Gastroesophageal sphincter (tissue), 4 donors: ENCODE data around the gene FZD10. TPM values are rescaled to one million over a fixed set of nuclear protein-coding genes. Genes with fewer than 3 reads are reported as not detected.

Experiments used
- ATAC-seq: fragments of 150-250 bp; one replicate; pipeline ENCODE4 v1.9.1; 2016; ENCODE audit warnings: mild to moderate bottlenecking, moderate library complexity
- H3K27ac ChIP-seq, 4 donors: fragments of 200-600 bp; sonication (generic) in 3 of 4; 1 replicate in 3 of 4; 2 replicates in 1 of 4; pipeline ENCODE4 v1.5.1; 2016 to 2019
- H3K27me3 ChIP-seq: fragments of 200-600 bp; sonication (generic); one replicate; pipeline ENCODE4 v1.5.1; 2019
- H3K36me3 ChIP-seq, 2 donors: fragments of 200-600 bp; sonication (generic); one replicate each; pipeline ENCODE4 v1.5.1; 2019; ENCODE audit warnings: control low read depth in 1 of 2
- H3K4me1 ChIP-seq, 3 donors: fragments of 200-600 bp; sonication (generic); 1 replicate in 2 of 3; 2 replicates in 1 of 3; pipeline ENCODE4 v1.5.1; 2016 to 2019; ENCODE audit warnings: control low read depth in 2 of 3
- H3K4me3 ChIP-seq, 2 donors: fragments of 200-600 bp; sonication (generic); one replicate each; pipeline ENCODE4 v1.5.1; 2019; ENCODE audit warnings: mild to moderate bottlenecking in 1 of 2, moderate library complexity in 1 of 2
- H3K9me3 ChIP-seq, 3 donors: fragments of 200-600 bp; sonication (generic); one replicate each; pipeline ENCODE4 v1.5.1; 2017 to 2019; ENCODE audit warnings: control low read depth in 2 of 3
- EP300 ChIP-seq: sonication (generic); formaldehyde crosslinking; IDR thresholded peaks from one replicate; pipeline ENCODE4 v1.6.1; 2017; ENCODE audit warnings: antibody characterized with exemption, mild to moderate bottlenecking
- POLR2A ChIP-seq, 2 donors: fragments of 450-650 bp; IDR thresholded peaks; one replicate each; pipeline ENCODE4 v1.6.1; 2017; ENCODE audit warnings: antibody characterized with exemption in 2 of 2, mild to moderate bottlenecking in 2 of 2, moderate library complexity in 1 of 2
- POLR2AphosphoS5 ChIP-seq: sonication (generic); formaldehyde crosslinking; IDR thresholded peaks from one replicate; pipeline ENCODE4 v1.6.1; 2017; ENCODE audit warnings: antibody characterized with exemption
- WGBS, 2 donors: methylation state at CpG; one replicate each; pipeline ENCODE4 v1.1.5; 2018; ENCODE audit warnings: low coverage in 1 of 2; 5-methylcytosine and 5-hydroxymethylcytosine counted together
- total RNA-seq, 4 donors: library from RNA; depleted of rRNA; stranded (reverse); fragments of >200 nt; gene quantifications; one replicate each; pipeline ENCODE4 v1.1.0, GENCODE V29; 2016
- TF ChIP-seq, protein P1 (sequence below), 4 experiments: fragments of 200-600 bp in 2 of 4; fragments of 450-650 bp in 2 of 4; sonication (generic) in 1 of 4; IDR thresholded peaks; one replicate each; pipeline ENCODE4 v1.5.1; 2017 to 2019; ENCODE audit warnings: antibody characterized with exemption in 4 of 4, mild to moderate bottlenecking in 2 of 4, moderate library complexity in 2 of 4

FZD10 gene
- total RNA-seq, 4 donors from 2014 or later, result 0.94 to 1.6 (median 1.1) TPM; not detected in 1

DNA sequence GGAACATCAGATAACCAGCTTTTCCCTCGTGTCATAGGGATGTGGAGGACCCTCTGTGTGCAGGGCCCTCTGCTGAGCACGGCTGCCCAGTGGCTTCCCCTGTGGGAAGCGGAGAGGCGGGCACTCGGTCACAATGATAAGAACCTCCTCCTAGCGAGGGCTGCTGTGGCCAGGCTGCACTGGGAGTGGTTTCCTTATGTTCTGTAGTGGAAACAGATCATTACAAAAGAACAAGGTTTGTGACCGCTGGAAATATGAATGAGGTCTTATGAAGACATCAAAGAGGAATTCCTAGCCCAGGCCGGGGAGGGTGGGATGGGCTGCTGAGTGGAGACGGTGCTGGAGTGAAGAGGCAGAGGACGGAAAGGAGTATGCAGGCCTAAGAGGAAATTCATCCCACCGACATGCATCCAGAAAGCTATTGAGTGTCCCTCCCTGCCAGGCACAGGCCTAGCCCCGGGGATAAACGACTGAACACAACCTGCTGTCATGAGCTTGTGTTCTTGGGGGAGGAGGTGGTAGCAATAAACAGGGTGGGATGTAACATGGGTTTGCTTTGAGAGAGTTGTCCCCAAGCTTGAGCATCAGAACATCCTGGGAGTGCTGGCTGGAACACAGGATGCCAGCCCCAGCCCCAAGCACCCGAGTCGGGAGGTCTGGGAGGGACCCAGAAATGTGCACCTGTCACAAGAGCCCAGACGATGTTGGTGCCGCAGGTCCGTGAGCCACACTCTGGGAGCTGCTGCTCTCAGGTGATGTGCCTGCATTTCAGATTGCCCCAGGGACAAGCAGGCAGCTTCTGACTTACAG, 37.5 kb downstream of the FZD10 start:
- H3K9me3 ChIP-seq, result peaks cover 0 to 17% (median 0%) of the 10 kb centered on the region in 3 donors
- H3K27me3 ChIP-seq, result peaks cover 42% of the 10 kb centered on the region
- H3K36me3 ChIP-seq, result no peaks in the 10 kb centered on the region
- no peak overlapping the region for H3K27ac ChIP-seq
- no peak overlapping the region for H3K4me3 ChIP-seq
- no peak for ATAC-seq
- H3K4me1 ChIP-seq, result no peaks in the 10 kb centered on the region
- TF ChIP-seq, protein P1, sequence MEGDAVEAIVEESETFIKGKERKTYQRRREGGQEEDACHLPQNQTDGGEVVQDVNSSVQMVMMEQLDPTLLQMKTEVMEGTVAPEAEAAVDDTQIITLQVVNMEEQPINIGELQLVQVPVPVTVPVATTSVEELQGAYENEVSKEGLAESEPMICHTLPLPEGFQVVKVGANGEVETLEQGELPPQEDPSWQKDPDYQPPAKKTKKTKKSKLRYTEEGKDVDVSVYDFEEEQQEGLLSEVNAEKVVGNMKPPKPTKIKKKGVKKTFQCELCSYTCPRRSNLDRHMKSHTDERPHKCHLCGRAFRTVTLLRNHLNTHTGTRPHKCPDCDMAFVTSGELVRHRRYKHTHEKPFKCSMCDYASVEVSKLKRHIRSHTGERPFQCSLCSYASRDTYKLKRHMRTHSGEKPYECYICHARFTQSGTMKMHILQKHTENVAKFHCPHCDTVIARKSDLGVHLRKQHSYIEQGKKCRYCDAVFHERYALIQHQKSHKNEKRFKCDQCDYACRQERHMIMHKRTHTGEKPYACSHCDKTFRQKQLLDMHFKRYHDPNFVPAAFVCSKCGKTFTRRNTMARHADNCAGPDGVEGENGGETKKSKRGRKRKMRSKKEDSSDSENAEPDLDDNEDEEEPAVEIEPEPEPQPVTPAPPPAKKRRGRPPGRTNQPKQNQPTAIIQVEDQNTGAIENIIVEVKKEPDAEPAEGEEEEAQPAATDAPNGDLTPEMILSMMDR (IDR thresholded peaks at IDR 0.05), result no peak
- TF ChIP-seq POLR2A (IDR thresholded peaks at IDR 0.05) (no peak), EP300 (no peak), POLR2AphosphoS5 (no peak)
- WGBS, 2 donors, result 27 to 46% methylated on average over 3 to 8 of the region's 18 CpGs

DNA sequence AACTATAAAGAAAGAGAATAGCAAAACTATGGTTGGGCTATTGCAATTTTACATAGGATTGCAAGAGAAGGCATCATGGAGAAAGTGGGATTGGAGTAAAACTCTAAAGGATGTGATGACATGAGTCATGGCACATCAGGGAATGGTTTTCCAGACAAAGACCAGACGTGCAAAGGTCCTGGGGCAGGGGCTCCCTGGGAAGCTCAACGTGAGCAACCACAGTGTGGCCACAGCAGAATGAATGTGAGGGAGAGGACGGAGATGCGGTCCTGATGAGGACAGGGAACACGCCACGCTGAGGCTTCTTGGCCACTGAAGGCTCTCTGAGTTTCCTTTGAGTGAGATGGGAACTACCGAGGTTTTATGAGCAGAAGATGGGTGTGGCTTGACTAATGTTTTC, 38.2 kb downstream of the FZD10 start:
- WGBS, 2 donors, result 83 to 89% methylated on average over 6 to 7 of the region's 7 CpGs
- Histone ChIP-seq H3K4me3 (no peak overlapping the region), H3K36me3 (no peaks in the 10 kb centered on the region), H3K27ac (no peak overlapping the region), H3K9me3 (peaks cover 0 to 17% (median 0%) of the 10 kb centered on the region in 3 donors), H3K4me1 (no peaks in the 10 kb centered on the region), H3K27me3 (peaks cover 44% of the 10 kb centered on the region)
- no peak for ATAC-seq
- TF ChIP-seq POLR2A (IDR thresholded peaks at IDR 0.05), result no peak
- TF ChIP-seq EP300, result no peak
- no peak for TF ChIP-seq POLR2AphosphoS5
- TF ChIP-seq, protein P1 (IDR thresholded peaks at IDR 0.05), result no peak

DNA sequence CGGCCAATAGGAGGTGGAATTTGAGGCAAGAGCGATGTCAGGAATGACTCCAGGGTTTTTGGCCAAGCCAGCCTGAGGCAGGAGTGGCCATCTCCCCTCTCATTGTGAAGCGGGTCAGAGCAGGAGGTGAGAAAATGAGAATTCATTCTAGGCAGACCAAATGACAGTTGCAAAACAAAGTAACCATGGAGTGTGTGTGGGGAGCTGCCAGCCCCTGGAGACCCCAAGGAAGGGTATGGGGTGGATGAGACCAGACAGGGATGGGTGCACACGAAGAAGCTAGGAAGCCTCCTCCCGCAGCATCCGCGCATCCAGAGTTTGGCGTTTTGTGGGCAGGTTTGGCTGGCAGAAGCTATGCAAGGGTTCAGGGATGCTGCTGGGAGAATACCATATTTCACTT, 38.8 kb downstream of the FZD10 start:
- ATAC-seq, result no peak
- peaks cover 44% of the 10 kb centered on the region for H3K27me3 ChIP-seq
- WGBS, 2 donors, result 90 to 91% methylated on average over 4 to 7 of the region's 8 CpGs

DNA sequence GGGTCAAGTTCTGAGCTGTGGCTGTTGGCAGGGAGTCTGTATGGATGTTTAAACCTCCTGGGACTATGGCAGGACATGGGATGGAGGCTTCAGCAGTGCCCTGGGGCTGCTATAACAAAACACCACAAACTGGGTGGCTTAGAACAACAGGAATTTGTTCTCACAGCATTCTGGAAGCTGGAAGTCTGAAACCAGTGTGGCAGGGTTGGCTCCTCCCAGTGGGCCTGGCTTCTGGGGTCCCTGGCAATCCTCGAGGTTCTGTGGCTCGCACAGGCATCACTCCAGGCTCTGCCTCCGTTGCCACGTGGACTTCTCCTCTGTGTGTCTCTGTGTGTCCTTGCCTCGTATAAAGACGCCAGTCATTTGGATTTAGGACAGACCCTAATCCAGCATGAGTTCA, 39.9 kb downstream of the FZD10 start:
- H3K4me1 ChIP-seq, result no peaks in the 10 kb centered on the region
- WGBS, 2 donors, result 55 to 71% methylated on average over 4 to 6 of the region's 6 CpGs
- no peak for ATAC-seq

More for the DNA sequence above, 38.8 kb downstream of the FZD10 start:
- Histone ChIP-seq H3K27ac (no peak overlapping the region), H3K4me3 (no peak overlapping the region), H3K9me3 (peaks cover 0 to 20% (median 0%) of the 10 kb centered on the region in 3 donors), H3K4me1 (no peaks in the 10 kb centered on the region), H3K36me3 (no peaks in the 10 kb centered on the region)
- TF ChIP-seq, protein P1 (IDR thresholded peaks at IDR 0.05), result no peak
- TF ChIP-seq EP300, result no peak
- TF ChIP-seq POLR2A (IDR thresholded peaks at IDR 0.05), result no peak
- TF ChIP-seq POLR2AphosphoS5, result no peak

More for the DNA sequence above, 39.9 kb downstream of the FZD10 start:
- Histone ChIP-seq H3K27me3 (peaks cover 38% of the 10 kb centered on the region), H3K27ac (no peak overlapping the region), H3K9me3 (peaks cover 0 to 22% (median 0%) of the 10 kb centered on the region in 3 donors), H3K4me3 (no peak overlapping the region), H3K36me3 (no peaks in the 10 kb centered on the region)
- no peak for TF ChIP-seq EP300
- TF ChIP-seq, protein P1 (IDR thresholded peaks at IDR 0.05), result no peak
